A549 (cell line): Measurements from ENCODE around the gene UBE2E2. TPM values are rescaled to one million over a fixed set of nuclear protein-coding genes. Genes with fewer than 3 reads are reported as not detected.
A peak's percentile ranks its signal among the peaks of the same experiment; 100 is the strongest.

Experiments used
- ATAC-seq, 2 experiments: fragments of 200-7000 bp in 1 of 2; fragments of >200 bp in 1 of 2; cut with Nextera tagmentation in 1 of 2; cut with Tn5 transposase in 1 of 2; 3 replicates each; pipeline versions ENCODE4 v1.8.0 to v1.9.1; 2018 to 2020; ENCODE audit warnings: mild to moderate bottlenecking in 1 of 2, moderate library complexity in 1 of 2
- CTCF ChIA-PET: fragments of 300-600 bp; sonication (Branson Sonifier 250); formaldehyde crosslinking; extraction: SDS; loops from one replicate; lab custom pipeline; 2021; ENCODE audit warnings: antibody characterized with exemption, inconsistent platforms; lab: Yijun Ruan, JAX
- POLR2A ChIA-PET: fragments of 350-600 bp; formaldehyde crosslinking; extraction: SDS; loops from one replicate; lab custom pipeline; 2021; ENCODE audit warnings: antibody characterized with exemption, inconsistent platforms; lab: Yijun Ruan, JAX
- DNase-seq, 2 experiments: peaks; one replicate each; pipeline versions ENCODE4 v3.0.0 to v3.0.0-alpha.2; 2011 to 2016; ENCODE audit warnings: low read depth in 1 of 2, low spot score in 1 of 2
- FAIRE-seq: peaks from 2 replicates; lab custom pipeline; 2011; peaks lifted over from hg19 to GRCh38; lab: Jason Lieb, UNC
- H3K27ac ChIP-seq, 2 experiments: fragments of >200 bp; sonication (Bioruptor Twin); formaldehyde crosslinking; 3 replicates each; pipeline ENCODE4 v1.5.1; 2016 to 2017
- H3K4me1 ChIP-seq: fragments of >200 bp; sonication (Bioruptor Twin); formaldehyde crosslinking; 3 replicates; pipeline ENCODE4 v1.6.1; 2016
- H3K4me2 ChIP-seq: fragments of >200 bp; sonication (Bioruptor Twin); formaldehyde crosslinking; 3 replicates; pipeline ENCODE4 v1.6.1; 2016
- H3K4me3 ChIP-seq: fragments of >200 bp; sonication (Bioruptor Twin); formaldehyde crosslinking; 3 replicates; pipeline ENCODE4 v1.5.1; 2016
- H3K9me3 ChIP-seq: fragments of >200 bp; sonication (Bioruptor Twin); formaldehyde crosslinking; 3 replicates; pipeline ENCODE4 v1.6.1; 2016
- BCL3 ChIP-seq: fragments of >200 bp; sonication (Bioruptor Twin); formaldehyde crosslinking; IDR thresholded peaks from 3 replicates; pipeline ENCODE4 v1.6.1; 2016
- BHLHE40 ChIP-seq: IDR thresholded peaks from 2 replicates; pipeline ENCODE4 v1.6.1; 2012; ENCODE audit warnings: low read depth, low read length, inconsistent platforms
- CBX2 ChIP-seq: fragments of 200-600 bp; sonication (generic); IDR thresholded peaks from 2 replicates; pipeline ENCODE4 v1.6.1; 2016; ENCODE audit warnings: low read depth, mild to moderate bottlenecking, borderline replicate concordance
- CEBPB ChIP-seq, 2 experiments: fragments of >200 bp in 1 of 2; sonication (Bioruptor Twin) in 1 of 2; formaldehyde crosslinking in 1 of 2; IDR thresholded peaks; 2 replicates each; pipeline ENCODE4 v1.6.1; 2012 to 2016
- CHD2 ChIP-seq: fragments of 150-350 bp; IDR thresholded peaks from 2 replicates; pipeline ENCODE4 v1.6.1; 2014; ENCODE audit warnings: low read length; ENCODE audit not compliant: partially characterized antibody
- CHD4 ChIP-seq: fragments of 200-600 bp; sonication (generic); IDR thresholded peaks from 2 replicates; pipeline ENCODE4 v1.6.1; 2016; ENCODE audit warnings: antibody characterized with exemption, mild to moderate bottlenecking, borderline replicate concordance
- EP300 ChIP-seq, 2 experiments: fragments of >200 bp; sonication (Bioruptor Twin); formaldehyde crosslinking; IDR thresholded peaks; 2 replicates in 1 of 2; 3 replicates in 1 of 2; pipeline ENCODE4 v1.6.1; 2016 to 2017
- FOSB ChIP-seq: fragments of 250-450 bp; sonication (Bioruptor Pico); IDR thresholded peaks from 2 replicates; pipeline ENCODE4 v1.5.0; 2020; ENCODE audit warnings: mild to moderate bottlenecking, moderate library complexity
- FOXS1 ChIP-seq: fragments of 250-450 bp; sonication (Bioruptor Pico); IDR thresholded peaks from 2 replicates; pipeline ENCODE4 v1.5.0; 2020; ENCODE audit warnings: mild to moderate bottlenecking, moderate library complexity
- GATA3 ChIP-seq: IDR thresholded peaks from 2 replicates; pipeline ENCODE4 v1.6.1; 2012; ENCODE audit warnings: borderline replicate concordance
- HDAC2 ChIP-seq: fragments of 200-600 bp; sonication (generic); IDR thresholded peaks from 2 replicates; pipeline ENCODE4 v1.6.1; 2016
- HES2 ChIP-seq: fragments of >200 bp; sonication (Bioruptor Twin); formaldehyde crosslinking; IDR thresholded peaks from 2 replicates; pipeline ENCODE4 v1.6.1; 2016
- HOXB13 ChIP-seq: fragments of 250-450 bp; sonication (Bioruptor Pico); IDR thresholded peaks from 2 replicates; pipeline ENCODE4 v1.5.0; 2020; ENCODE audit warnings: low read depth, mild to moderate bottlenecking, moderate library complexity
- HOXB5 ChIP-seq: fragments of 250-450 bp; sonication (Bioruptor Pico); IDR thresholded peaks from 2 replicates; pipeline ENCODE4 v1.5.0; 2020; ENCODE audit warnings: mild to moderate bottlenecking, moderate library complexity
- JUN ChIP-seq, 2 experiments: fragments of >200 bp; sonication (Bioruptor Twin); formaldehyde crosslinking; IDR thresholded peaks; 2 replicates in 1 of 2; 3 replicates in 1 of 2; pipeline ENCODE4 v1.6.1; 2016 to 2017
- JUNB ChIP-seq: fragments of >200 bp; sonication (Bioruptor Twin); formaldehyde crosslinking; IDR thresholded peaks from 2 replicates; pipeline ENCODE4 v1.6.1; 2016
- KDM1A ChIP-seq: fragments of 200-600 bp; sonication (generic); IDR thresholded peaks from 2 replicates; pipeline ENCODE4 v1.6.1; 2016; ENCODE audit warnings: low read depth, mild to moderate bottlenecking
- MAX ChIP-seq: IDR thresholded peaks from 2 replicates; pipeline ENCODE4 v1.6.1; 2012
- MAZ ChIP-seq: fragments of 150-350 bp; IDR thresholded peaks from 2 replicates; pipeline ENCODE4 v1.6.1; 2014; ENCODE audit warnings: antibody characterized with exemption, low read depth, low read length, borderline replicate concordance
- MYC ChIP-seq: IDR thresholded peaks from 2 replicates; pipeline ENCODE4 v1.6.1; 2012; ENCODE audit warnings: mild to moderate bottlenecking, inconsistent platforms, low read length, improper control_type of control experiment, borderline replicate concordance
- NFE2L2 ChIP-seq: fragments of 150-350 bp; conservative IDR thresholded peaks from 2 replicates; pipeline ENCODE4 v1.6.1; 2014; ENCODE audit warnings: low read length
- NPAS2 ChIP-seq: fragments of 250-450 bp; sonication (Bioruptor Pico); IDR thresholded peaks from 2 replicates; pipeline ENCODE4 v1.8.0; 2022; ENCODE audit warnings: mild to moderate bottlenecking, moderate library complexity, borderline replicate concordance
- PBX3 ChIP-seq: IDR thresholded peaks from 2 replicates; pipeline ENCODE4 v1.6.1; 2012
- POLR2AphosphoS2 ChIP-seq: conservative IDR thresholded peaks from 2 replicates; pipeline ENCODE4 v1.6.1; 2012; ENCODE audit warnings: low read length, improper control_type of control experiment, inconsistent platforms
- RAD21 ChIP-seq, 2 experiments: fragments of >200 bp in 1 of 2; sonication (Bioruptor Twin) in 1 of 2; formaldehyde crosslinking in 1 of 2; IDR thresholded peaks in 1 of 2; conservative IDR thresholded peaks in 1 of 2; 2 replicates in 1 of 2; 3 replicates in 1 of 2; pipeline ENCODE4 v1.6.1; 2012 to 2018; ENCODE audit warnings: inconsistent platforms in 1 of 2
- RNF2 ChIP-seq: fragments of 200-600 bp; sonication (generic); IDR thresholded peaks from 2 replicates; pipeline ENCODE4 v1.6.1; 2016; ENCODE audit warnings: low read depth, mild to moderate bottlenecking, antibody characterized with exemption, moderate library complexity, borderline replicate concordance
- SREBF2 ChIP-seq: fragments of 450-650 bp; IDR thresholded peaks from 2 replicates; pipeline ENCODE4 v1.6.1; 2014; ENCODE audit warnings: mild to moderate bottlenecking, moderate library complexity
- TFCP2L1 ChIP-seq: fragments of 250-450 bp; sonication (Bioruptor Pico); IDR thresholded peaks from 2 replicates; pipeline ENCODE4 v1.5.0; 2021; ENCODE audit warnings: mild to moderate bottlenecking
- TP53 ChIP-seq: fragments of 250-450 bp; sonication (Bioruptor Pico); IDR thresholded peaks from 2 replicates; pipeline ENCODE4 v1.5.0; 2021; ENCODE audit warnings: mild to moderate bottlenecking, moderate library complexity
- WGBS: methylation state at CpG from one replicate; pipeline ENCODE4 v1.1.6; 2017; ENCODE audit errors: missing lambda C conversion rate; 5-methylcytosine and 5-hydroxymethylcytosine counted together
- polyA plus RNA-seq, 4 experiments: library from polyadenylated mRNA; depleted of rRNA in 3 of 4; stranded (reverse); fragments of >200 nt; fragmentation: RNase III in 1 of 4; extraction: RNeasy Plus Mini Kit Qiagen cat#74134 plus additional on column Dnase treatment in 1 of 4; gene quantifications; 2 replicates in 3 of 4; 3 replicates in 1 of 4; pipeline ENCODE4 v1.2.3, GENCODE V29; 2011 to 2017

UBE2E2 gene
- polyA plus RNA-seq, 2 of the 4 experiments (the other 2 are of a cell fraction), result 28.3 to 56.1 TPM

GRCh38 chr3:23201154-23201838 lies 1.8 kb upstream of the UBE2E2 start:
- POLR2A ChIA-PET, result no interaction called here
- CTCF ChIA-PET, result interaction anchor here (0.6 kb wide), 1 partner anchor 389 kb away, joined by 3 read pairs; no protein-coding TSS in a partner anchor
- 90% methylated on average over 10 of the region's 10 CpGs for WGBS
- H3K4me1 ChIP-seq, result peaks cover 17% of the 10 kb centered on the region
- H3K4me2 ChIP-seq, result no peak overlapping the region
- DNase-seq (no peak), ATAC-seq (no peak), FAIRE-seq (no peak)
- no peak overlapping the region for H3K27ac ChIP-seq
- no peaks in the 10 kb centered on the region for H3K9me3 ChIP-seq
- TF ChIP-seq HOXB13 (CRISPR knock-in tag), result no peak
- no peak overlapping the region for H3K4me3 ChIP-seq

- TF ChIP-seq TFCP2L1 (no peak), CBX2 (no peak), PBX3 (no peak), GATA3 (no peak), HDAC2 (no peak), MAZ (no peak), JUN (IDR thresholded peaks at IDR 0.05) (no peak), RNF2 (no peak), MAX (no peak), BCL3 (no peak), NPAS2 (no peak), RAD21 (conservative IDR thresholded peaks at IDR 0.05 in 1 of 2, IDR thresholded peaks at IDR 0.05 in 1 of 2) (no peak), HES2 (no peak)
- ATAC-seq, result peak; percentile 37 to 50
- H3K4me2 ChIP-seq, result peak overlapping the region; percentile 94
- H3K9me3 ChIP-seq, result no peaks in the 10 kb centered on the region
- peak overlapping the region; percentile 86 for H3K4me3 ChIP-seq
- peaks cover 18% of the 10 kb centered on the region for H3K4me1 ChIP-seq
- peak overlapping the region; percentile 89 to 98 for H3K27ac ChIP-seq
- peak in 1 of 2 experiments; percentile 13 for DNase-seq
- POLR2A ChIA-PET, result interaction anchor here (0.5 to 1.0 kb wide), 2 partner anchors 466 to 475 kb away, joined by 3 read pairs; no protein-coding TSS in a partner anchor
- 41% methylated on average over 23 of the region's 41 CpGs for WGBS
- FAIRE-seq, result no peak
- CTCF ChIA-PET, result interaction anchor here (0.6 kb wide), 1 partner anchor 388 kb away, joined by 3 read pairs; no protein-coding TSS in a partner anchor
Observed at GRCh38 chr3:23202203-23202920, 765 bp upstream of the UBE2E2 start.

GRCh38 chr3:23203708-23204330 lies 692 bp downstream of the UBE2E2 start:
- ATAC-seq (peak; percentile 20 to 63; a peak in 5 of 6 replicates), FAIRE-seq (no peak), DNase-seq (peak in 1 of 2 experiments; percentile 14)
- Histone ChIP-seq H3K9me3 (no peaks in the 10 kb centered on the region), H3K4me2 (peak overlapping the region; percentile 94), H3K27ac (peak overlapping the region; percentile 89 to 98), H3K4me1 (peaks cover 18% of the 10 kb centered on the region), H3K4me3 (peak overlapping the region; percentile 86)
- 3% methylated on average over 18 of the region's 19 CpGs for WGBS
- ChIA-PET POLR2A (interaction anchor here (1.0 kb wide), 1 partner anchor 465 kb away, joined by 3 read pairs; no protein-coding TSS in a partner anchor), CTCF (no interaction called here)
- TF ChIP-seq POLR2AphosphoS2 (no peak), FOSB (CRISPR knock-in tag) (no peak), SREBF2 (no peak), GATA3 (no peak), HOXB5 (CRISPR knock-in tag) (no peak), TP53 (CRISPR knock-in tag) (no peak), JUNB (no peak), CHD2 (peak; percentile 44), CEBPB (IDR thresholded peaks at IDR 0.05) (peak in 1 of 2 experiments; percentile 51; a peak in 1 of 4 replicates), EP300 (IDR thresholded peaks at IDR 0.05) (no peak), CHD4 (no peak), NFE2L2 (no peak), MAX (no peak), KDM1A (no peak), MYC (no peak), BHLHE40 (no peak), FOXS1 (CRISPR knock-in tag) (no peak), NPAS2 (no peak)
